RWPE2 (cell line): ENCODE results near the gene S1PR2.
A peak's percentile ranks its signal among the peaks of the same experiment; 100 is the strongest.

Source experiments
- ATAC-seq: fragments of 200-7000 bp; cut with Tn5 transposase; 3 replicates; pipeline ENCODE4 v1.9.1; 2021; ENCODE audit warnings: low read depth
- DNase-seq: peaks from one replicate; pipeline ENCODE4 v3.0.0-alpha.2; 2020; ENCODE audit warnings: low spot score
- H3K27ac ChIP-seq: fragments of 450-650 bp; 2 replicates; pipeline ENCODE4 v1.5.1; 2017; ENCODE audit warnings: mild to moderate bottlenecking; ENCODE audit not compliant: poor library complexity, severe bottlenecking
- H3K27me3 ChIP-seq: fragments of 250-450 bp; sonication (Bioruptor Pico); 2 replicates; pipeline ENCODE4 v1.5.1; 2021; ENCODE audit warnings: mild to moderate bottlenecking, moderate library complexity; ENCODE audit not compliant: insufficient read depth, poor library complexity, severe bottlenecking
- H3K36me3 ChIP-seq: fragments of 250-450 bp; sonication (Bioruptor Pico); 2 replicates; pipeline ENCODE4 v1.5.1; 2020; ENCODE audit warnings: low read depth, mild to moderate bottlenecking, moderate library complexity
- H3K4me1 ChIP-seq: fragments of 250-450 bp; sonication (Bioruptor Pico); 2 replicates; pipeline ENCODE4 v1.5.1; 2021; ENCODE audit warnings: mild to moderate bottlenecking, moderate library complexity; ENCODE audit not compliant: insufficient read depth, poor library complexity, severe bottlenecking
- H3K4me3 ChIP-seq: fragments of 250-450 bp; sonication (Bioruptor Pico); 2 replicates; pipeline ENCODE4 v1.5.1; 2021; ENCODE audit warnings: mild to moderate bottlenecking, moderate library complexity; ENCODE audit not compliant: severe bottlenecking
- H3K9me3 ChIP-seq: fragments of 250-450 bp; sonication (Bioruptor Pico); 2 replicates; pipeline ENCODE4 v1.5.1; 2021; ENCODE audit warnings: mild to moderate bottlenecking, moderate library complexity; ENCODE audit not compliant: severe bottlenecking
- CTCF ChIP-seq: fragments of 450-650 bp; IDR thresholded peaks from one replicate; pipeline ENCODE4 v1.5.1; 2017; ENCODE audit warnings: mild to moderate bottlenecking, moderate library complexity; ENCODE audit not compliant: poor library complexity, severe bottlenecking

Gene S1PR2

DNA sequence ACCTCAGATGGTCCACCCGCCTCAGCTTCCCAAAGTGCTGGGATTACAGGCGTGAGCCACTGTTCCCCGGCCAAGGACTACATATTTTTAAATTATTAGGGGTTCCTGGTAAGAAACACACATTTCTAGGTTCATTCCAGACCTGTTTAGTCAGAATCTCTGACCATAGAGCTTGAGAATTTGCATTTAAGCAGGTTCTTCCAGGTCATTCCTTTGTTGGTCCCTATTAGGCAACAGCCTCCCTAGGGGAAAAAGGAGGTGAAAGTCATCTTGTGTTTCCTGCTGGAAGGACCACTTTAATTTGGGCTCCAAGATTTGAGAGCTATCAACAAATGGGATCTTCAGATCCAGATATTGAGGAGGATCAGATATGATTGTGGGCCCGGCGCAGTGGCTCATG, 16.3 kb downstream of the S1PR2 start:
- DNase-seq (no peak), ATAC-seq (peak; percentile 61; the same call in 2 of the 3 replicates)
- Histone ChIP-seq H3K36me3 (no peaks in the 10 kb centered on the region), H3K27me3 (no peaks in the 10 kb centered on the region), H3K27ac (no peak overlapping the region), H3K4me3 (no peak overlapping the region), H3K4me1 (peaks cover 5% of the 10 kb centered on the region), H3K9me3 (no peaks in the 10 kb centered on the region)
- no peak for TF ChIP-seq CTCF

DNA sequence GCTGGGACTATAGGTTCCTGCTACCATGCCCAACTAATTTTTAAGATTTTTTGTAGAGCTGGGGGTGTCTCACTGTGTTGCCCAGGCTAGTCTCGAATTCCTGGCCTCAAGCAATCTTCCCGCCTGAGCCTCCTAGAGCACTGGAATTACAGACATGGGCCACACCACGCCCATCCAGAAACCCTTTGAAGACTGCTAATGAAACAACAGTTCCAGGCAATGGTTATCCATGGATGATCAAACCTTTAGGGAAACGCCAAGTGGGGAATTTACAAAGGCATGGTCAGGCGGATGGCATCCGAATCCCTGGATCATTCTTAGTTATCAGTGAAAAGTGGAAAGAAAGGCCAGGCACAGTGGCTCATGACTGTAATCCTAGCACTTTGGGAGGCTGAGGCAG, 19.4 kb downstream of the S1PR2 start:
- Histone ChIP-seq H3K27ac (no peak overlapping the region), H3K4me3 (no peak overlapping the region), H3K27me3 (no peaks in the 10 kb centered on the region), H3K4me1 (peaks cover 5% of the 10 kb centered on the region), H3K36me3 (no peaks in the 10 kb centered on the region), H3K9me3 (no peaks in the 10 kb centered on the region)
- DNase-seq (no peak), ATAC-seq (no peak)
- TF ChIP-seq CTCF = no peak

- DNase-seq (no peak), ATAC-seq (no peak)
- Histone ChIP-seq H3K27me3 (no peaks in the 10 kb centered on the region), H3K36me3 (no peaks in the 10 kb centered on the region), H3K27ac (no peak overlapping the region), H3K4me1 (peaks cover 5% of the 10 kb centered on the region), H3K9me3 (no peaks in the 10 kb centered on the region), H3K4me3 (no peak overlapping the region)
- TF ChIP-seq CTCF = no peak
These were observed 20.1 kb downstream of the S1PR2 start for GRCh38 chr19:10211061-10211460.

DNA sequence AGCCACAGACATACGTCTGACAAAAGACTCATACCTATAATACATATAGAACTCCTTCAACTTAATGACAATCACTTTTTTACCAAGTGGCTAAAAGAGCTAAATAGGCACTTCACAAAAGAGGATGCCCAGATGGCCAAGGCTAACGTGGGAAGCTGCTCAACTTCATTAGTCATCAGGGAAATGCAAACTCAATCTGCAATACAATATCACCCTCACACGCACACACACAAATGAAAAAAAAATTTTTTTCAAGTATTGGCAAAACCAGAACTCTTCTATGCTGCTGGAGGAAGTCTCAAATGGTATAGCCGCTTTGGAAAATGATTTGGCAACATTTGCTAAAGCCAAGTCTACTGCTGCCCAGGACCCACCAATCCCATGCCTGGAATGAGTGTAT, 21.8 kb downstream of the S1PR2 start:
- H3K4me1 ChIP-seq = no peaks in the 10 kb centered on the region
- ATAC-seq = peak; percentile 60; the same call in 2 of the 3 replicates
- no peaks in the 10 kb centered on the region for H3K27me3 ChIP-seq
- no peak for DNase-seq
- no peak for TF ChIP-seq CTCF
- H3K36me3 ChIP-seq = no peaks in the 10 kb centered on the region
- no peak overlapping the region for H3K4me3 ChIP-seq
- H3K27ac ChIP-seq = no peak overlapping the region
- H3K9me3 ChIP-seq = no peaks in the 10 kb centered on the region

- ATAC-seq (no peak), DNase-seq (no peak)
- H3K4me3 ChIP-seq = no peak overlapping the region
- no peaks in the 10 kb centered on the region for H3K4me1 ChIP-seq
- no peaks in the 10 kb centered on the region for H3K9me3 ChIP-seq
- no peaks in the 10 kb centered on the region for H3K36me3 ChIP-seq
- no peak for TF ChIP-seq CTCF
- H3K27ac ChIP-seq = no peak overlapping the region
- H3K27me3 ChIP-seq = no peaks in the 10 kb centered on the region
These were observed 24.1 kb downstream of the S1PR2 start for GRCh38 chr19:10207026-10207425.
